CD14-positive monocyte (primary cell): ENCODE results near the gene PIK3R4. TPM values are rescaled to one million over a fixed set of nuclear protein-coding genes. Genes with fewer than 3 reads are reported as not detected.

ENCODE experiments used
- DNase-seq, 3 donors: peaks; one replicate each; pipeline ENCODE4 v3.0.0-alpha.2; 2011 to 2022
- H2AFZ ChIP-seq: 2 replicates; pipeline ENCODE4 v1.6.0; 2012; ENCODE audit warnings: mild to moderate bottlenecking, low read depth, low read length, inconsistent platforms; ENCODE audit not compliant: insufficient read depth, poor library complexity, severe bottlenecking
- H3K27ac ChIP-seq, 2 donors: 1 replicate in 1 of 2; 2 replicates in 1 of 2; pipeline ENCODE4 v1.5.1; 2012 to 2013; ENCODE audit warnings: low read length in 2 of 2, control low read depth in 1 of 2, inconsistent platforms in 1 of 2, low read depth in 1 of 2, mild to moderate bottlenecking in 1 of 2
- H3K27me3 ChIP-seq, 2 donors: one replicate each; pipeline versions ENCODE4 v1.6.0 to v1.6.1; 2011 to 2013; ENCODE audit warnings: low read length in 2 of 2; ENCODE audit not compliant: control insufficient read depth in 2 of 2, insufficient read depth in 2 of 2
- H3K36me3 ChIP-seq, 2 donors: replicated peaks in 1 of 2; 1 replicate in 1 of 2; 2 replicates in 1 of 2; pipeline versions ENCODE4 v1.5.1 to v1.6.1; 2012 to 2013; ENCODE audit warnings: low read length in 2 of 2, control low read depth in 1 of 2, inconsistent platforms in 1 of 2, mild to moderate bottlenecking in 1 of 2; ENCODE audit not compliant: insufficient read depth in 2 of 2, control insufficient read depth in 1 of 2
- H3K4me1 ChIP-seq, 2 donors: 1 replicate in 1 of 2; 2 replicates in 1 of 2; pipeline versions ENCODE4 v1.5.1 to v1.6.1; 2012 to 2013; ENCODE audit warnings: low read length in 2 of 2, control low read depth in 1 of 2, inconsistent platforms in 1 of 2, mild to moderate bottlenecking in 1 of 2, moderate library complexity in 1 of 2; ENCODE audit not compliant: insufficient read depth in 2 of 2, control insufficient read depth in 1 of 2
- H3K4me2 ChIP-seq: replicated peaks from 2 replicates; pipeline ENCODE3; 2012; ENCODE audit warnings: low read length, moderate library complexity, mild to moderate bottlenecking; ENCODE audit not compliant: poor library complexity, severe bottlenecking; ENCODE audit errors: extremely low read depth
- H3K4me3 ChIP-seq, 3 experiments: fragments of 200-600 bp in 1 of 3; sonication (generic) in 1 of 3; replicated peaks in 1 of 3; 1 replicate in 2 of 3; 2 replicates in 1 of 3; pipeline ENCODE4 v1.5.1; 2011 to 2013; ENCODE audit warnings: low read length in 3 of 3, mild to moderate bottlenecking in 3 of 3, control low read depth in 2 of 3, low read depth in 2 of 3, inconsistent platforms in 1 of 3, moderate library complexity in 1 of 3
- H3K79me2 ChIP-seq: 2 replicates; pipeline ENCODE4 v1.6.0; 2012; ENCODE audit warnings: mild to moderate bottlenecking, control low read depth, inconsistent platforms, low read length, moderate library complexity; ENCODE audit not compliant: insufficient read depth
- H3K9ac ChIP-seq: 2 replicates; pipeline ENCODE4 v1.6.0; 2017; ENCODE audit warnings: low read length, mild to moderate bottlenecking; ENCODE audit not compliant: insufficient read depth, poor library complexity, severe bottlenecking
- H3K9me3 ChIP-seq, 2 donors: replicated peaks in 1 of 2; 1 replicate in 1 of 2; 2 replicates in 1 of 2; pipeline versions ENCODE4 v1.5.1 to v1.6.1; 2012 to 2013; ENCODE audit warnings: low read length in 2 of 2, control low read depth in 1 of 2; ENCODE audit not compliant: control insufficient read depth in 1 of 2, insufficient read depth in 1 of 2
- H4K20me1 ChIP-seq: 2 replicates; pipeline ENCODE4 v1.6.0; 2012; ENCODE audit warnings: mild to moderate bottlenecking, low read length, control low read depth, moderate library complexity; ENCODE audit not compliant: insufficient read depth
- H3K27ac Mint-ChIP-seq, 7 donors: one replicate each; pipeline ENCODE4 v1.8.0; 2020; ENCODE audit warnings: mild to moderate bottlenecking in 7 of 7, mixed read lengths in 7 of 7, moderate library complexity in 6 of 7, inconsistent platforms in 2 of 7
- H3K27me3 Mint-ChIP-seq, 3 donors: one replicate each; pipeline ENCODE4 v1.8.0; 2021 to 2022; ENCODE audit warnings: low read depth in 3 of 3, mild to moderate bottlenecking in 3 of 3, mixed read lengths in 3 of 3, moderate library complexity in 3 of 3, inconsistent platforms in 1 of 3
- H3K36me3 Mint-ChIP-seq, 2 donors: one replicate each; pipeline ENCODE4 v1.8.0; 2020; ENCODE audit warnings: mixed read lengths in 2 of 2, inconsistent platforms in 1 of 2, mild to moderate bottlenecking in 1 of 2
- H3K4me1 Mint-ChIP-seq: one replicate; pipeline ENCODE4 v1.8.0; 2020; ENCODE audit warnings: mild to moderate bottlenecking, mixed read lengths
- H3K4me3 Mint-ChIP-seq, 2 donors: one replicate each; pipeline ENCODE4 v1.8.0; 2020; ENCODE audit warnings: mild to moderate bottlenecking in 2 of 2, mixed read lengths in 2 of 2, moderate library complexity in 1 of 2
- H3K9me3 Mint-ChIP-seq, 7 donors: one replicate each; pipeline ENCODE4 v1.8.0; 2020 to 2022; ENCODE audit warnings: mixed read lengths in 7 of 7, mild to moderate bottlenecking in 6 of 7, moderate library complexity in 6 of 7, inconsistent platforms in 2 of 7
- CTCF ChIP-seq: fragments of 200-600 bp; IDR thresholded peaks from one replicate; pipeline ENCODE4 v1.8.0; 2022; ENCODE audit warnings: antibody characterized with exemption, mild to moderate bottlenecking
- WGBS: methylation state at CpG from one replicate; pipeline ENCODE4 v1.1.5; 2013; ENCODE audit warnings: missing lambda C conversion rate; ENCODE audit not compliant: insufficient coverage; 5-methylcytosine and 5-hydroxymethylcytosine counted together
- intact Hi-C, 2 donors: fragments of 100-400 bp; cut with micrococcal nuclease; formaldehyde crosslinking; loops; one replicate each; pipeline versions ENCODE4 v1.15.0 to v1.15.1; 2023
- polyA plus RNA-seq, 3 donors: library from polyadenylated mRNA; depleted of rRNA in 1 of 3; unstranded in 2 of 3; stranded (reverse) in 1 of 3; fragments of 300-500 nt in 2 of 3; fragments of >200 nt in 1 of 3; fragmentation: Illumina TruSeq in 2 of 3; gene quantifications; 1 replicate in 2 of 3; 2 replicates in 1 of 3; pipeline ENCODE4 v1.2.3, GENCODE V29; 2012 to 2021

PIK3R4 gene
- polyA plus RNA-seq, 3 donors, result 6.5 to 18.7 (median 10.1) TPM

- Histone ChIP-seq H3K4me3 (no peak overlapping the region), H3K9me3 (no peaks in the 10 kb centered on the region), H3K27me3 (no peaks in the 10 kb centered on the region), H3K9ac (no peak overlapping the region), H3K4me1 (no peaks in the 10 kb centered on the region), H3K4me2 (no peak overlapping the region), H3K36me3 (peaks cover 45 to 88% of the 10 kb centered on the region in 2 donors), H3K27ac (no peak overlapping the region), H3K79me2 (no peaks in the 10 kb centered on the region), H2AFZ (no peak overlapping the region), H4K20me1 (no peaks in the 10 kb centered on the region)
- no peak for TF ChIP-seq CTCF
- no peak overlapping the region for H3K4me3 Mint-ChIP-seq
- no peaks in the 10 kb centered on the region for H3K4me1 Mint-ChIP-seq
- H3K9me3 Mint-ChIP-seq, result peaks cover 0 to 2% (median 0%) of the 10 kb centered on the region in 7 donors
- no peak overlapping the region for H3K27ac Mint-ChIP-seq
- no peak for DNase-seq
- H3K27me3 Mint-ChIP-seq, result no peaks in the 10 kb centered on the region
- intact Hi-C loops, result no loop called here
- peaks cover 57 to 71% of the 10 kb centered on the region in 2 donors for H3K36me3 Mint-ChIP-seq
These were observed 59.3 kb downstream of the PIK3R4 start for GRCh38 chr3:130687327-130687726.

GRCh38 chr3:130686833-130687232 lies 59.8 kb downstream of the PIK3R4 start:
- Histone ChIP-seq H3K27me3 (no peaks in the 10 kb centered on the region), H3K4me3 (no peak overlapping the region), H4K20me1 (no peaks in the 10 kb centered on the region), H2AFZ (no peak overlapping the region), H3K4me2 (no peak overlapping the region), H3K9me3 (no peaks in the 10 kb centered on the region), H3K79me2 (no peaks in the 10 kb centered on the region), H3K36me3 (peaks cover 50 to 93% of the 10 kb centered on the region in 2 donors), H3K4me1 (no peaks in the 10 kb centered on the region), H3K27ac (no peak overlapping the region), H3K9ac (no peak overlapping the region)
- Mint-ChIP-seq H3K4me3 (no peak overlapping the region), H3K4me1 (no peaks in the 10 kb centered on the region), H3K9me3 (peaks cover 0 to 2% (median 0%) of the 10 kb centered on the region in 7 donors), H3K36me3 (peaks cover 58 to 74% of the 10 kb centered on the region in 2 donors), H3K27me3 (no peaks in the 10 kb centered on the region), H3K27ac (no peak overlapping the region)
- DNase-seq, result no peak
- WGBS, result no CpG with 5 or more reads among the region's 1 CpG
- TF ChIP-seq CTCF, result no peak
- intact Hi-C loops, result no loop called here
